Activated CD8-positive, alpha-beta memory T cell treated with anti-CD3 and anti-CD28 coated beads, Interleukin-2, amount 10 ng/mL, durations not matched to agents 7 days and 5 days (primary cell): ENCODE measurements around the gene ROR2. TPM values are rescaled to one million over a fixed set of nuclear protein-coding genes. Genes with fewer than 3 reads are reported as not detected.

Source experiments
- ATAC-seq: fragments of 150-1000 bp; cut with Tn5 transposase; one replicate; pipeline ENCODE4 v1.10.0; 2021; ENCODE audit warnings: moderate library complexity
- CTCF ChIA-PET: fragments of 350-600 bp; sonication (Branson Sonifier 250); formaldehyde crosslinking; loops from one replicate; lab custom pipeline; 2021; ENCODE audit warnings: antibody characterized with exemption; lab: Charles Lee
- DNase-seq: peaks from one replicate; pipeline ENCODE4 v3.0.0-alpha.2; 2020
- H3K27ac Mint-ChIP-seq: one replicate; pipeline ENCODE4 v1.8.0; 2021; ENCODE audit warnings: mild to moderate bottlenecking, mixed read lengths
- H3K27me3 Mint-ChIP-seq: one replicate; pipeline ENCODE4 v1.8.0; 2021; ENCODE audit warnings: mixed read lengths
- H3K36me3 Mint-ChIP-seq: one replicate; pipeline ENCODE4 v1.8.0; 2021; ENCODE audit warnings: mild to moderate bottlenecking, mixed read lengths
- H3K4me1 Mint-ChIP-seq: one replicate; pipeline ENCODE4 v1.8.0; 2021; ENCODE audit warnings: mixed read lengths
- H3K4me3 Mint-ChIP-seq: one replicate; pipeline ENCODE4 v1.8.0; 2021; ENCODE audit warnings: mild to moderate bottlenecking, moderate library complexity, mixed read lengths
- H3K9me3 Mint-ChIP-seq: one replicate; pipeline ENCODE4 v1.8.0; 2022; ENCODE audit warnings: low read depth, mixed read lengths
- total RNA-seq, 2 experiments: library from RNA; stranded (reverse); gene quantifications; one replicate each; pipeline ENCODE4 v1.2.3, GENCODE V29; 2021

The ROR2 gene
- total RNA-seq, 2 experiments from 2014 or later = 3.0 to 3.2 TPM

DNA sequence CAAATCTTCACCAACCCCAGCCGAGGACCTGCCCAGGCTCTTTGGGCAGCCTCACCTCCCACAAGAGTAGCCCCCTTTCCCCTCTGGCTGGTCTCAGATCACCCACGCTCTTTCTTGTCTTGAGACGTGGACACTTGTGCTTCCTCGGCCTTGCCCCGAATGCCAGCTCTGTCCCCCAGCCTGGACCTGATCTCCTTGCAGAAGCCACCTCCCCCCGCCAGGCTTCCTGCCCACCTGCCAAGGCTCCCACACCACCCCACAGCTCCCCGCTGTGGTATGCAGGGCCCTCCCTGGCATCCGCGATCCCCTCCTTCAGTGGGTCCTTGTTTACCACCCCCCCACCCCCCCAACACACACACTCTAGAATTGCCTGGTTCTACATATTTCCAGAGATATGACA is 133.7 kb downstream of the ROR2 start:
- Mint-ChIP-seq H3K27me3 (peaks cover 11% of the 10 kb centered on the region), H3K36me3 (no peaks in the 10 kb centered on the region), H3K4me1 (no peaks in the 10 kb centered on the region), H3K9me3 (no peaks in the 10 kb centered on the region), H3K27ac (no peak overlapping the region), H3K4me3 (no peak overlapping the region)
- DNase-seq = no peak
- CTCF ChIA-PET = no interaction called here
- no peak for ATAC-seq

- CTCF ChIA-PET = no interaction called here
- Mint-ChIP-seq H3K27me3 (peaks cover 9% of the 10 kb centered on the region), H3K9me3 (no peaks in the 10 kb centered on the region), H3K4me3 (no peak overlapping the region), H3K27ac (no peak overlapping the region), H3K36me3 (no peaks in the 10 kb centered on the region), H3K4me1 (no peaks in the 10 kb centered on the region)
- no peak for ATAC-seq
- DNase-seq = no peak
Measured at GRCh38 chr9:91815896-91816295, 134.1 kb downstream of the ROR2 start.

GRCh38 chr9:91814753-91815152 is 135.3 kb downstream of the ROR2 start:
- Mint-ChIP-seq H3K4me1 (no peaks in the 10 kb centered on the region), H3K27me3 (peaks cover 9% of the 10 kb centered on the region), H3K36me3 (no peaks in the 10 kb centered on the region), H3K9me3 (no peaks in the 10 kb centered on the region), H3K27ac (no peak overlapping the region), H3K4me3 (no peak overlapping the region)
- DNase-seq (no peak), ATAC-seq (no peak)
- CTCF ChIA-PET = no interaction called here

- ATAC-seq (no peak), DNase-seq (no peak)
Measured at GRCh38 chr9:91814201-91814600, 135.8 kb downstream of the ROR2 start.

GRCh38 chr9:91813176-91813795 is 136.7 kb downstream of the ROR2 start:
- Mint-ChIP-seq H3K36me3 (no peaks in the 10 kb centered on the region), H3K27me3 (peaks cover 9% of the 10 kb centered on the region), H3K9me3 (no peaks in the 10 kb centered on the region), H3K4me1 (no peaks in the 10 kb centered on the region), H3K4me3 (no peak overlapping the region), H3K27ac (no peak overlapping the region)
- CTCF ChIA-PET = no interaction called here
- ATAC-seq (no peak), DNase-seq (peak; percentile 30)

More at GRCh38 chr9:91814201-91814600, 135.8 kb downstream of the ROR2 start:
- Mint-ChIP-seq H3K27ac (no peak overlapping the region), H3K4me1 (no peaks in the 10 kb centered on the region), H3K27me3 (peaks cover 9% of the 10 kb centered on the region), H3K9me3 (no peaks in the 10 kb centered on the region), H3K4me3 (no peak overlapping the region), H3K36me3 (no peaks in the 10 kb centered on the region)
- CTCF ChIA-PET = no interaction called here

DNA sequence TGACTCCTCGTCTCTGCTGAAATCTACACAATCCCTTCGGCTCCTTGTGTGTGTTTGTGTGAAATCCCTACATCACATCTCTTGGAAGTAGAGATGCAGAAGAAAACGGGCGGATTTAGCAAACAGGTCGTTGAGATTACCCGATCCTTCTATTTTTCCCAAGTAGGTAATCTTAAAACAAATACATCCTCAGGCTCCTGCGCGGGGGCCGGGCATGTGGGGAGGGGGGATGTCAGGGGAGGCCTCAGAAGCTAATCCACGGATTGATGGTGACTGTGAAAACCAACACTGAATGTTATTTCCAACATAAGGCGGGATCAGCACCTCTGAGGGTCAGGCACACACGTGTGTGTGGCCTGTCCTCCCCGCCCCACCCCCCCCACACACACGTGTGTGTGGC is 137.8 kb downstream of the ROR2 start:
- Mint-ChIP-seq H3K36me3 (no peaks in the 10 kb centered on the region), H3K9me3 (no peaks in the 10 kb centered on the region), H3K27me3 (peaks cover 9% of the 10 kb centered on the region), H3K4me1 (no peaks in the 10 kb centered on the region), H3K27ac (no peak overlapping the region), H3K4me3 (no peak overlapping the region)
- DNase-seq (peak; percentile 14), ATAC-seq (no peak)
- CTCF ChIA-PET = no interaction called here

- Mint-ChIP-seq H3K27ac (no peak overlapping the region), H3K4me1 (no peaks in the 10 kb centered on the region), H3K4me3 (no peak overlapping the region), H3K36me3 (no peaks in the 10 kb centered on the region), H3K27me3 (peaks cover 13% of the 10 kb centered on the region), H3K9me3 (no peaks in the 10 kb centered on the region)
- DNase-seq = peak; percentile 36
- CTCF ChIA-PET = no interaction called here
- ATAC-seq = no peak
Measured at GRCh38 chr9:91811024-91811909, 138.8 kb downstream of the ROR2 start.

DNA sequence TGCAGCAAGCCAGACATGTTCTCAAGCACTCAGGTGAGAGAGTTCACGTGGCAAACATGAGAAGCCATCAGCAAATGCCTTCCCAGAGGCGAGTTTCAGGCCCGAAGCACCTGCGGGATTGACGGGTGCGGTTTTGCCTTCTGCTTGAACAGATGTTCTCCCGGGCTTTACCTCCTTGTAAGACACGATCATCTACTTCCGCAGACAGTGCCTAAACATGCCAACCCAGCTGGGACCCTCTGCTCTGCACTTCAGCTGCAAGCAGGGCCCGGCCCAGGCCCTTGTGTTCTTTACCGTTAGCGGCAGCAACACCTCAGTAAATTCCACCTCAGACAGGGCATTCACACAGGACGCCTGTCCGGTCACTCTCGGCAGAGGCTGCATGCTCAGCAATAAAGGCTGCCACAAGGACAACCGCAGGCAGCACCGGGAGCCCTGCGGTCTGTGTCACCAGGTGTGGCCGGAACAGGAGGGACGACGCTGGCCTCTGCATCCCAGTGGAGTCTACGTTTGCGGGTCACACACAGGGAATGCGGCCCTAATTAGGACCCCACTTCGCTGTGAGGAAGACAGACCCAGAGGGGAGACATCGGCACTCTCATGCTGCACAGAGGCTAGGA is 139.6 kb downstream of the ROR2 start:
- DNase-seq = peak; percentile 26
- H3K4me1 Mint-ChIP-seq = no peaks in the 10 kb centered on the region
- no peaks in the 10 kb centered on the region for H3K36me3 Mint-ChIP-seq
- ATAC-seq = no peak
- H3K27me3 Mint-ChIP-seq = peaks cover 13% of the 10 kb centered on the region
- H3K4me3 Mint-ChIP-seq = no peak overlapping the region
- no peaks in the 10 kb centered on the region for H3K9me3 Mint-ChIP-seq
- no peak overlapping the region for H3K27ac Mint-ChIP-seq
- CTCF ChIA-PET = no interaction called here

DNA sequence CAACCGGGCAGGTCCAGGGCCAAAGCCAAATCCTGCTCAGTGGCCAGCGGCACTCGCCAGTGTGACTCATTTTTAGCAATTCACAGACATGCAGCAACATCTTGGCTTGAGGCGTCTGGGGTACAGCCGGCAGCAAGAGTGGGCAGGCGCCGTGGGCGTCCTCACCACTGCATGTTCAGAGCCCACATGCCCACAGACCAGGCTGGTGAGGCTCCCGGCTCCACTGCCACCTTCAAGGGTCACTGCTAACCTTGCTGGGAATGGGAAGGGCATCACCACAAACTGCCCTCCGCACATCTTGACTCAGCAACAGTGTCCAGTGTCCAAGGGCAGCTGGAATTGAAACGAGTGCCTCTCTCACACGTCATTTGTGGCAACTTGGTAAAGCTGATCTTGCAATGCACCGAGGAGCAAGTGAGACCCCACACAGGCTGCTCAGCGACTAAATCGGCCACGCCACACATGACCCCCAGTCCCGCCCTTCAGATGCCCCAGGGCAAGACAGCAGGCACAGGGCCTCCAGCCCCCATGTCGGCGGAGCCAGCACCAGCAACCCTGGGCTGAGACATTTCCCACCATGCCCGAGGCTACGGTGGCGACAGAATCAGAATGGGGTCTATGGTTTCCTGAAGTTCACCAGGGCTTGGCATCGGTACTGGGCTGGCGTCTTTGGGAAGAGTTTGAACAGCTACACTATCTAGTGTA is 140.3 kb downstream of the ROR2 start:
- ATAC-seq = no peak
- no peaks in the 10 kb centered on the region for H3K9me3 Mint-ChIP-seq
- peaks cover 14% of the 10 kb centered on the region for H3K27me3 Mint-ChIP-seq
- no peak overlapping the region for H3K27ac Mint-ChIP-seq
- DNase-seq = peak; percentile 26
- CTCF ChIA-PET = interaction anchor here (1.1 kb wide), 1 partner anchor 146 kb away, joined by 3 read pairs; no protein-coding TSS in a partner anchor
- no peak overlapping the region for H3K4me3 Mint-ChIP-seq
- H3K36me3 Mint-ChIP-seq = no peaks in the 10 kb centered on the region
- H3K4me1 Mint-ChIP-seq = no peaks in the 10 kb centered on the region

- H3K9me3 Mint-ChIP-seq = no peaks in the 10 kb centered on the region
- no peaks in the 10 kb centered on the region for H3K36me3 Mint-ChIP-seq
- ATAC-seq (no peak), DNase-seq (peak; percentile 26)
- peaks cover 11% of the 10 kb centered on the region for H3K4me1 Mint-ChIP-seq
- no peak overlapping the region for H3K27ac Mint-ChIP-seq
- H3K4me3 Mint-ChIP-seq = no peak overlapping the region
- H3K27me3 Mint-ChIP-seq = peaks cover 9% of the 10 kb centered on the region
- CTCF ChIA-PET = no interaction called here
Measured at GRCh38 chr9:91807643-91808246, 142.3 kb downstream of the ROR2 start.

DNA sequence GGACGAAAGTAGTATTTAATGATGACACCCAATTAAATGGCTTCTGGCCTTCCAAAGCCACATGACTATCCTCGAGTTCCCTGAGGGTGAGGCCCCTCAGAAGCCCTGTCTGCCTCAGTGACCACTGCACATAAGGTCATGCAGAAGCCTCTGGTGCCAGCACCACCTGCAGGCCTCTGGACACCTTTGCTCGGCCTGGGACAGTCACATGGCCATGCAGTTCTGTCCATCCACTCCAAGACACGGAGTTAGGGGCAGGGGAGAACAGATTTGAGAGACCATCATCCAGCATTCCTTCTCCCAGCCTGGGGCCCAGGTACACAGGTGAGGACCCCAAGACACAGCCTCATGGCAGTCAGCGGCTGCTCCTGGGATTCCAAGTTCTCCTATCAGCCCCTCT is 145.0 kb downstream of the ROR2 start:
- CTCF ChIA-PET = no interaction called here
- Mint-ChIP-seq H3K36me3 (no peaks in the 10 kb centered on the region), H3K4me3 (no peak overlapping the region), H3K27ac (no peak overlapping the region), H3K4me1 (peaks cover 14% of the 10 kb centered on the region), H3K27me3 (peaks cover 9% of the 10 kb centered on the region), H3K9me3 (no peaks in the 10 kb centered on the region)
- ATAC-seq = no peak
- DNase-seq = peak; percentile 36

DNA sequence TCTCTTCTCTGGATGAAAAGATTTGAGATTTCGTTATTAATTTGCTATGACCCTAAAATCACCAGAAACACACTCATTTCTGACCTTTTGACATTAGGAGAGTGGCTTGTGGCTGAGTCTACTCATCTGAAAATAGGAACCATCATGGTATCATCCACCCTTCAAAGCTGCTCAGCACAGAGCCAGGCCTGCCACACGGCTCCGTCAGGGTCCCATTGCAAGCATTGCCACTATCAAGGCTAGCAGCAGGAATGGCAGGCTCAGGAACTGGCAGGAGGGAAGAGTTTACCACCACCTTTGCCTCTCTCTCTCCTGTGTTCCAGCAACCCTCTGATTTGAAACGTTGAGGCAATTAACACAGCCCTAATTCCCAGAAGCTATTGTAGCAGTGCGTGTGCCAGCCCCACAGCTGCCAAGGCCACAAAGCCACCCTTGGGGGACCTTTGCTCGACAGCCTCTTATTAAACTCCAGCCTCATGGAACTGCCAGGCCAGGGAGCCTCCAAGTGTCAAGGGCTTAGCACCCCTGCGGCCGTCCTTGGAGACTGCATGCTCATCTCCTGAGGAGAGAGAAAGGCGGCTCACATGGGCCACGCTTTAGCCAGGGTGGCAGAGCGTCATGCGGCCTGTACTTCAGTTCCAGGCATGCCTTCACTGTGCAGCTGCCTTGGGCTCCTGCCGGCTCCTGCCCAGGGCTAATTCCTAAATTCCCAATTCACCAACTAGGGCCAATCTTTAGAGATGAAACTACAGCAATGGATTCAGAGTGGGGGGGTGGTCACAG is 145.9 kb downstream of the ROR2 start:
- Mint-ChIP-seq H3K4me1 (peaks cover 21% of the 10 kb centered on the region), H3K9me3 (no peaks in the 10 kb centered on the region), H3K27ac (no peak overlapping the region), H3K36me3 (no peaks in the 10 kb centered on the region), H3K4me3 (no peak overlapping the region), H3K27me3 (peaks cover 9% of the 10 kb centered on the region)
- DNase-seq = peak; percentile 26
- ATAC-seq = no peak
- CTCF ChIA-PET = no interaction called here
